ENCODE data around the gene IMP4. TPM values are rescaled to one million over a fixed set of nuclear protein-coding genes. Genes with fewer than 3 reads are reported as not detected.

Gene IMP4
- total and polyA plus RNA-seq, 2 donors (not counting 3 experiments of a cell fraction or from before 2014, with no cell fraction given): 74.0 to 149 TPM

GRCh38 chr2:130388221-130388907 lies 45.7 kb downstream of the IMP4 start:
- no peak overlapping the region for H3K4me3 ChIP-seq (replicated peaks in 1 of 3; ENCODE audit: insufficient read depth in 1 of 3, low read depth in 1 of 3, low read length in 3 of 3)
- intact Hi-C loops (cut with micrococcal nuclease): no loop called here
- POLR2A ChIA-PET: no interaction called here

More at GRCh38 chr2:130388221-130388907, 45.7 kb downstream of the IMP4 start:
- no peak overlapping the region for H3K27ac ChIP-seq (ENCODE audit: insufficient read depth, low read depth, low read length)
- no peaks in the 10 kb centered on the region for H3K9me1 ChIP-seq (replicated peaks; ENCODE audit: control insufficient read depth, extremely low read depth, insufficient read depth, low read length)
- FAIRE-seq: no peak
- H4K20me1 ChIP-seq (replicated peaks; ENCODE audit: control insufficient read depth, extremely low read depth, insufficient read depth, low read length): no peaks in the 10 kb centered on the region
- peaks cover 6% of the 10 kb centered on the region for H3K4me1 ChIP-seq (ENCODE audit: control insufficient read depth, extremely low read depth, insufficient read depth, low read length)
- no peaks in the 10 kb centered on the region for H3K36me3 ChIP-seq (ENCODE audit: control insufficient read depth in 2 of 2, extremely low read depth in 1 of 2, insufficient read depth in 2 of 2, low read length in 2 of 2)
- CTCF ChIA-PET: interaction anchor here (1.1 to 2.3 kb wide), 4 partner anchors 8 to 33 kb away, joined by 3 to 9 read pairs (median 4); partner anchors contain the start of gene PTPN18
- no peak overlapping the region for H3K9ac ChIP-seq (replicated peaks; ENCODE audit: extremely low read depth, insufficient read depth, low read length)
- no peak overlapping the region for H2AFZ ChIP-seq (ENCODE audit: low read depth, low read length)
- no peaks in the 10 kb centered on the region for H3K27me3 ChIP-seq (ENCODE audit: control insufficient read depth in 2 of 2, insufficient read depth in 2 of 2, low read length in 2 of 2)
- no peaks in the 10 kb centered on the region for H3K79me2 ChIP-seq (ENCODE audit: control insufficient read depth, insufficient read depth, low read length)
- H3K9me3 ChIP-seq (replicated peaks; ENCODE audit: control insufficient read depth, insufficient read depth, low read length): no peaks in the 10 kb centered on the region
- H3K4me2 ChIP-seq (ENCODE audit: insufficient read depth, low read length): no peak overlapping the region
- DNase-seq (ENCODE audit: low read depth, low spot score): no peak
- TF ChIP-seq, protein P1, sequence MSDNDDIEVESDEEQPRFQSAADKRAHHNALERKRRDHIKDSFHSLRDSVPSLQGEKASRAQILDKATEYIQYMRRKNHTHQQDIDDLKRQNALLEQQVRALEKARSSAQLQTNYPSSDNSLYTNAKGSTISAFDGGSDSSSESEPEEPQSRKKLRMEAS (IDR thresholded peaks at IDR 0.05; ENCODE audit: insufficient read depth, insufficient read length): no peak
- TF ChIP-seq JUN (IDR thresholded peaks at IDR 0.05; ENCODE audit: borderline replicate concordance, insufficient read depth, insufficient read length, low read depth) (no peak), MYC (IDR thresholded peaks at IDR 0.05; ENCODE audit: low read depth, low read length) (no peak), FOS (IDR thresholded peaks at IDR 0.05; ENCODE audit: borderline replicate concordance, insufficient read depth, low read length) (no peak), EZH2 (IDR thresholded peaks at IDR 0.05; ENCODE audit: borderline replicate concordance, low read depth, low read length, severe bottlenecking) (no peak), GATA2 (IDR thresholded peaks at IDR 0.05; ENCODE audit: insufficient read depth, insufficient read length, low read depth, low read length) (no peak), POLR2AphosphoS5 (IDR thresholded peaks at IDR 0.05; ENCODE audit: insufficient read depth, low read depth, low read length) (no peak), POLR2A (IDR thresholded peaks at IDR 0.05; ENCODE audit: low read depth, low read length) (no peak)
- TF ChIP-seq, protein P2, sequence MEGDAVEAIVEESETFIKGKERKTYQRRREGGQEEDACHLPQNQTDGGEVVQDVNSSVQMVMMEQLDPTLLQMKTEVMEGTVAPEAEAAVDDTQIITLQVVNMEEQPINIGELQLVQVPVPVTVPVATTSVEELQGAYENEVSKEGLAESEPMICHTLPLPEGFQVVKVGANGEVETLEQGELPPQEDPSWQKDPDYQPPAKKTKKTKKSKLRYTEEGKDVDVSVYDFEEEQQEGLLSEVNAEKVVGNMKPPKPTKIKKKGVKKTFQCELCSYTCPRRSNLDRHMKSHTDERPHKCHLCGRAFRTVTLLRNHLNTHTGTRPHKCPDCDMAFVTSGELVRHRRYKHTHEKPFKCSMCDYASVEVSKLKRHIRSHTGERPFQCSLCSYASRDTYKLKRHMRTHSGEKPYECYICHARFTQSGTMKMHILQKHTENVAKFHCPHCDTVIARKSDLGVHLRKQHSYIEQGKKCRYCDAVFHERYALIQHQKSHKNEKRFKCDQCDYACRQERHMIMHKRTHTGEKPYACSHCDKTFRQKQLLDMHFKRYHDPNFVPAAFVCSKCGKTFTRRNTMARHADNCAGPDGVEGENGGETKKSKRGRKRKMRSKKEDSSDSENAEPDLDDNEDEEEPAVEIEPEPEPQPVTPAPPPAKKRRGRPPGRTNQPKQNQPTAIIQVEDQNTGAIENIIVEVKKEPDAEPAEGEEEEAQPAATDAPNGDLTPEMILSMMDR (IDR thresholded peaks at IDR 0.05; ENCODE audit: extremely low read depth in 1 of 2, insufficient read depth in 1 of 2, low read depth in 1 of 2, low read length in 2 of 2): no peak
- no TSS peak for BruUV-seq (replicated peaks)
- dilution Hi-C loops (cut with MboI; ENCODE audit: extremely low pct_ligation_motif_present, low sequenced_read_pairs): no loop called here

All from endothelial cell of umbilical vein (primary cell).